SH-SY5Y (cell line): ENCODE data around the gene UTP20.

Experiments used
- GATA2 ChIP-seq: IDR thresholded peaks from 2 replicates; pipeline ENCODE4 v1.6.1; 2011; ENCODE audit warnings: mild to moderate bottlenecking, low read depth, low read length
- GATA3 ChIP-seq: IDR thresholded peaks from 2 replicates; pipeline ENCODE4 v1.6.1; 2011; ENCODE audit warnings: low read depth, mild to moderate bottlenecking, low read length, moderate library complexity

The UTP20 gene

GRCh38 chr12:101299346-101299745 lies 19.4 kb downstream of the UTP20 start:
- TF ChIP-seq GATA3 (no peak), GATA2 (no peak)

- TF ChIP-seq GATA3 = no peak
- no peak for TF ChIP-seq GATA2
These were observed 20.0 kb downstream of the UTP20 start for GRCh38 chr12:101299931-101300330.

GRCh38 chr12:101302741-101303140 lies 22.8 kb downstream of the UTP20 start:
- TF ChIP-seq GATA3 (no peak), GATA2 (no peak)

- TF ChIP-seq GATA2 = no peak
- TF ChIP-seq GATA3 = no peak
These were observed 25.4 kb downstream of the UTP20 start for GRCh38 chr12:101305226-101305779.

GRCh38 chr12:101305794-101306193 lies 25.9 kb downstream of the UTP20 start:
- TF ChIP-seq GATA2 (no peak), GATA3 (no peak)

- TF ChIP-seq GATA2 (no peak), GATA3 (no peak)
These were observed 42.6 kb downstream of the UTP20 start for GRCh38 chr12:101322480-101322879.

GRCh38 chr12:101323255-101323654 lies 43.4 kb downstream of the UTP20 start:
- TF ChIP-seq GATA3 = no peak

GRCh38 chr12:101325590-101325989 lies 45.7 kb downstream of the UTP20 start:
- TF ChIP-seq GATA2 = no peak

GRCh38 chr12:101327051-101327450 lies 47.1 kb downstream of the UTP20 start:
- TF ChIP-seq GATA2 = no peak
- TF ChIP-seq GATA3 = no peak

GRCh38 chr12:101327546-101327945 lies 47.6 kb downstream of the UTP20 start:
- no peak for TF ChIP-seq GATA2
- no peak for TF ChIP-seq GATA3

- TF ChIP-seq GATA3 (no peak), GATA2 (no peak)
These were observed 49.0 kb downstream of the UTP20 start for GRCh38 chr12:101328917-101329316.

GRCh38 chr12:101330631-101331030 lies 50.7 kb downstream of the UTP20 start:
- no peak for TF ChIP-seq GATA2
- TF ChIP-seq GATA3 = no peak

- no peak for TF ChIP-seq GATA2
- TF ChIP-seq GATA3 = no peak
These were observed 56.5 kb downstream of the UTP20 start for GRCh38 chr12:101336437-101336836.

GRCh38 chr12:101338087-101338486 lies 58.2 kb downstream of the UTP20 start:
- no peak for TF ChIP-seq GATA2
- no peak for TF ChIP-seq GATA3

- TF ChIP-seq GATA2 = no peak
- TF ChIP-seq GATA3 = no peak
These were observed 64.0 kb downstream of the UTP20 start for GRCh38 chr12:101343893-101344292.

- no peak for TF ChIP-seq GATA2
- no peak for TF ChIP-seq GATA3
These were observed 71.8 kb downstream of the UTP20 start for GRCh38 chr12:101351682-101352081.
